ENCODE results near the gene SYT1.

The SYT1 gene

GRCh38 chr12:79454338-79454843, 589.8 kb downstream of the SYT1 start:
- no peak for DNase-seq

GRCh38 chr12:79455286-79455685, 590.7 kb downstream of the SYT1 start:
- DNase-seq, result no peak

- DNase-seq, result no peak
Observed at GRCh38 chr12:79482323-79482722, 617.7 kb downstream of the SYT1 start.

GRCh38 chr12:79482921-79483320, 618.3 kb downstream of the SYT1 start:
- DNase-seq, result no peak

- no peak for DNase-seq
Observed at GRCh38 chr12:79486154-79486553, 621.6 kb downstream of the SYT1 start.

GRCh38 chr12:79487386-79488110, 623.0 kb downstream of the SYT1 start:
- DNase-seq, result no peak

Measured in NCI-H524 (cell line).